Cardiac fibroblast (primary cell): ENCODE results near the gene SDF2L1.

ENCODE experiments used
- DNase-seq, 2 donors: peaks; one replicate each; pipeline versions ENCODE4 v3.0.0 to v3.0.0-alpha.2; 2010; ENCODE audit warnings: low read depth in 2 of 2
- H3K4me3 ChIP-seq, 2 donors: replicated peaks in 1 of 2; 1 replicate in 1 of 2; 2 replicates in 1 of 2; pipeline ENCODE4 v1.5.1; 2011; ENCODE audit warnings: low read depth in 2 of 2, low read length in 2 of 2, mild to moderate bottlenecking in 2 of 2, moderate library complexity in 1 of 2
- CTCF ChIP-seq: IDR thresholded peaks from one replicate; pipeline ENCODE4 v1.5.1; 2011; ENCODE audit warnings: low read depth, mild to moderate bottlenecking, low read length, inconsistent platforms

SDF2L1 gene

DNA sequence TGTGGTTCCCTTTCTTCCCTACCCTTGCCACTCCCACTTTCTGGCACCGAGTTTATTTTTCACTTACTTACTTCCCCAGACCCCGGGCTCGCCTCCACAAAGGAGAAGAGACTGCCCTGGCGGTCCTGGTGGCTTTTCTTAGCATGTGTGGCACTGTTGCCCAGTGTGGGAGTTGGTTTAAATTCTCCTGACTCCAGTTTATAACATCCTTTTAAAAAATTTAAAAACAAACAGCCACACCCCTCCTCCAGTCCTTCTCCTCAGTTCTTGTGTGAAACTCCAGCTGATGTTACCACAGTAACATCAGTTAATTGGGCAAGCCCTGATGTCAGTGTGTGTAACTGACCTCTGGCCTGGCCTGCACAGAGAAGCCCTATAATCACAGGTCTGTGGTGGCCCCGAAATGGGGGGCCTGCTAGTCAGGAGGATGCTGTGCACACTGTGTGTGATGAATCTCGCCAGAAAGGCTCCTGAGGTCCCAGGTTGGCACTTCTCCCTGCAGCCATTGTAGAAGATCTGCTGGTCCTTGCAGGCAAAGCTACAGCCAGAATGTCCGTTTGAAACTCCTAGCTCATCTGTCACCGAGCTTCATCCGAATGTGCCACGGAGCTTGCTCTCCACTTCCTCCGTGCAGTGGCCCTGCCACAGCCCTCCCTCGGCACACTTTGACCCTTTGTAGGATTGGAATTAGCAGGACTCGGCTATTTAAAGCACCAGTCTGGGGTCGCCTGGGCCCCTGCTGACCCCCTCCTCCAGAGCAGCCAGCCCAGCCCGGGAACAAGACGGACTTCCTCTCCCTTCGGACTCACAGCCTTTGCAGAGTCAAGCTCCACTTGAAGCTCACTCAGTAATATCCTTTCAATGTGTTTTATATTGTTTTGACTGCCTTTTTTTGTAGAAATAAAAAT, 19.8 kb upstream of the SDF2L1 start:
- no peak for TF ChIP-seq CTCF
- no peak overlapping the region for H3K4me3 ChIP-seq
- no peak for DNase-seq

- no peak for DNase-seq
- no peak overlapping the region for H3K4me3 ChIP-seq
- no peak for TF ChIP-seq CTCF
Observed at GRCh38 chr22:21622919-21623647, 19.0 kb upstream of the SDF2L1 start.

DNA sequence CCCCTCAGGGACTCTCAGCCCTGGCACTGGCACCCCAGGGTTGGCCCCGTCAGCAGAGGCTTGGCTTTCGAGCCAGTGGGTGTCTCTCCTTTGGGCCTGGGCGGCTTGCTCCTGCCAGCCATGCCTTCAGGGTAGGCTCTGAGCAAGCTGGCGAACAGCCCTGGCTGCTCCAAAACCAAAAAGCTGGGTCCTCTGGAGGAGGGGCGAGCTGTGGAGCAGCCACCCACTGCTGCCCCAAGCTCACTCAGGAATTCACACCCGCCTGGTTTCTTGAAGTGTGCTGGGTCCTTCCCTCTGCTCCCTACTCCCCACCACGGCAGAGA, 18.5 kb upstream of the SDF2L1 start:
- no peak overlapping the region for H3K4me3 ChIP-seq
- DNase-seq, result no peak
- no peak for TF ChIP-seq CTCF

DNA sequence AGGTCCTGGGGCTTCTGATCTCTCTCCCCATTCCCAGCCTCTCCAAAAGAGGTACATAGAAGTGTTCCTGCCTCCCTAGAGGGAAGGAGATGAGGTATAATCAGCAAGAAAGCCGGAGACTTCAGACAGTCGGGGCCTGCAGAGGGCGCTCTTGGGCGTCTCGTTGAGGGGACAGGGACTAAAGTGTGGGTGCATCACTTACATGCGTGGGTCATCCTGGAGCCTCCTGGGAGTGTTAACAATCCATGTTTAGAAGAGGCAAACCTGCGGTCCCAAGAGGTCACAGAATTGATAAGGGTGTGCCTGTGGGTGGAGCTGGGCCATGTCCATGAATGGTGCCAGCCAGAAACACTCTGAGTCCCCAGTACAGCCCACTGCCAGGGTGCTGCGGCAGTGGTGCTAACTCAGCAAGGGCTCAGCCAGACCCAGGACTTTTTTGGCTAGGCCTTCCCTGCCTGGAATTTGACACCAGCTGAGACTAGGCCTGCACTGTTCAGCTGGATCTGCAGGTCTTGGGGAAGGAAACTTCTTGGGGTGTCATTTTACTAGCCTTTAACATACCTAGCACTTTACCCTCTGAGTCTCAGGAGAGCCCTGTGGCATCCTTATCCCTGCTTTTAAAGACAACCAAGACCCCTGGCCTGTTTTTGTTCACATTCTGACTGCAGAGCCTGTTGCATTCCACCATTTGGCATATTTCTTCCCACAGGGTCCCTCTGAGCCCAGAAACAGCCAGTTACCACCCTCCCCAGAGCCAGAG, 17.8 kb upstream of the SDF2L1 start:
- no peak overlapping the region for H3K4me3 ChIP-seq
- peak; percentile 48 for TF ChIP-seq CTCF
- DNase-seq, result peak; percentile 26 to 31

DNA sequence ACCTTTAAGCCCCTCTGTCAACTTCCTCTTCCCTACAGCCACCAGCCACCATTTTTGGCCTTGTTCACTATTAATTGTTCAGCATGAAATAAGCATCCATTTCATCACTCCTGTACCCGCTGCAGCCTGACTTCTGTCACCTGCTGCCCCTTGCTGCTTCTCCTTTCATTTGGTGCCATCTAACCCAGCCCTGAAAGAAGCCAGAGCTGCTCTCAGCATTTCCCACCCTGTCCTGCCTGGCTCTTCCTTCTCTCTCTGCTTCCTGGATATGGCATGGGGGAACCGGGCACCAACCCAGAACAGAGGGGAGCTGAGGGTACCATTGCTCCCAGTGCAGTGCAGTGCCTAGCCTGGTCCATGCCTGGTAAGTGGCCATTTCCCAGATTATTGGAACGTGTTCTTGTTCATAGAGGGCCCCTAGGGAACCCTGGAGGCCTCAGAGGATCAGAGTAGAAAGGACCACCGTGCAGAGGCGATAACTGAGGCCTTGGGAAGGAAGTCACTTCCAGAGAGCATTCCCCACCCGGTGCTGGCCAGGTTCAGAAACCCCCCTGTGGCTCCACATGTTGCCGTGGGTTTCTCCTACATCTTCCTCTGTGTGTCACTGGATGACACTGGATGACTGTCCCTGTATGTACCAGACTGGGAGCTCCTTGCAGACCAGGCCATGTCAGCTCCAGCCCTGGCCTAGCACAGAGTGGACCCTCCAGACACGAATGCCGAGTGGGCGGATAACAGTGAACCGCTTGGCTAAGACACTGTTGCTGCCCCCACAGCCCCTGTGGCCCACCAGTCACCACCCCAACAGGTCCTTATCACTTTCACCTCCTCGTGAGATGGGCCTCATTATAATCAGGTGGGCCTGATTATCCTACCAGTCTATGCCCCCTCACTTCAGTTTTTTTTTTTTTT, 17.0 kb upstream of the SDF2L1 start:
- DNase-seq, result no peak
- no peak overlapping the region for H3K4me3 ChIP-seq
- TF ChIP-seq CTCF, result no peak
